Vagina (tissue), 2 donors: ENCODE results near the gene DLG4.

ENCODE experiments used
- CTCF ChIP-seq, 3 experiments: fragments of 450-650 bp in 2 of 3; fragments of 200-600 bp in 1 of 3; sonication (generic) in 1 of 3; IDR thresholded peaks; one replicate each; pipeline ENCODE4 v1.5.1; 2017 to 2019; ENCODE audit warnings: antibody characterized with exemption in 3 of 3, mild to moderate bottlenecking in 2 of 3, moderate library complexity in 2 of 3
- POLR2A ChIP-seq, 2 donors: fragments of 450-650 bp; IDR thresholded peaks; one replicate each; pipeline ENCODE4 v1.6.1; 2017; ENCODE audit warnings: antibody characterized with exemption in 2 of 2, mild to moderate bottlenecking in 2 of 2, moderate library complexity in 2 of 2
- POLR2AphosphoS5 ChIP-seq, 2 donors: sonication (generic); formaldehyde crosslinking; IDR thresholded peaks; one replicate each; pipeline ENCODE4 v1.9.0; 2017; ENCODE audit warnings: antibody characterized with exemption in 2 of 2, mild to moderate bottlenecking in 2 of 2, low read depth in 1 of 2; ENCODE audit not compliant: insufficient read depth in 1 of 2

- TF ChIP-seq CTCF (IDR thresholded peaks at IDR 0.05) (no peak), POLR2A (IDR thresholded peaks at IDR 0.05) (peak in 1 of 2 donors; percentile 75), POLR2AphosphoS5 (IDR thresholded peaks at IDR 0.05; ENCODE audit: insufficient read depth in 1 of 2, low read depth in 1 of 2) (peak; percentile 96 to 97)
Measured at GRCh38 chr17:7219812-7220592, at the start of gene DLG4, which contains the start of gene ACADVL.
